CD14-positive monocyte (primary cell): Measurements from ENCODE around the gene COG2. TPM values are rescaled to one million over a fixed set of nuclear protein-coding genes. Genes with fewer than 3 reads are reported as not detected.

Source experiments
- DNase-seq, 3 donors: peaks; one replicate each; pipeline ENCODE4 v3.0.0-alpha.2; 2011 to 2022
- H2AFZ ChIP-seq: 2 replicates; pipeline ENCODE4 v1.6.0; 2012; ENCODE audit warnings: mild to moderate bottlenecking, low read depth, low read length, inconsistent platforms; ENCODE audit not compliant: insufficient read depth, poor library complexity, severe bottlenecking
- H3K27ac ChIP-seq, 2 donors: 1 replicate in 1 of 2; 2 replicates in 1 of 2; pipeline ENCODE4 v1.5.1; 2012 to 2013; ENCODE audit warnings: low read length in 2 of 2, control low read depth in 1 of 2, inconsistent platforms in 1 of 2, low read depth in 1 of 2, mild to moderate bottlenecking in 1 of 2
- H3K27me3 ChIP-seq, 2 donors: one replicate each; pipeline versions ENCODE4 v1.6.0 to v1.6.1; 2011 to 2013; ENCODE audit warnings: low read length in 2 of 2; ENCODE audit not compliant: control insufficient read depth in 2 of 2, insufficient read depth in 2 of 2
- H3K36me3 ChIP-seq, 2 donors: replicated peaks in 1 of 2; 1 replicate in 1 of 2; 2 replicates in 1 of 2; pipeline versions ENCODE4 v1.5.1 to v1.6.1; 2012 to 2013; ENCODE audit warnings: low read length in 2 of 2, control low read depth in 1 of 2, inconsistent platforms in 1 of 2, mild to moderate bottlenecking in 1 of 2; ENCODE audit not compliant: insufficient read depth in 2 of 2, control insufficient read depth in 1 of 2
- H3K4me1 ChIP-seq, 2 donors: 1 replicate in 1 of 2; 2 replicates in 1 of 2; pipeline versions ENCODE4 v1.5.1 to v1.6.1; 2012 to 2013; ENCODE audit warnings: low read length in 2 of 2, control low read depth in 1 of 2, inconsistent platforms in 1 of 2, mild to moderate bottlenecking in 1 of 2, moderate library complexity in 1 of 2; ENCODE audit not compliant: insufficient read depth in 2 of 2, control insufficient read depth in 1 of 2
- H3K4me2 ChIP-seq: replicated peaks from 2 replicates; pipeline ENCODE3; 2012; ENCODE audit warnings: low read length, moderate library complexity, mild to moderate bottlenecking; ENCODE audit not compliant: poor library complexity, severe bottlenecking; ENCODE audit errors: extremely low read depth
- H3K4me3 ChIP-seq, 3 experiments: fragments of 200-600 bp in 1 of 3; sonication (generic) in 1 of 3; replicated peaks in 1 of 3; 1 replicate in 2 of 3; 2 replicates in 1 of 3; pipeline ENCODE4 v1.5.1; 2011 to 2013; ENCODE audit warnings: low read length in 3 of 3, mild to moderate bottlenecking in 3 of 3, control low read depth in 2 of 3, low read depth in 2 of 3, inconsistent platforms in 1 of 3, moderate library complexity in 1 of 3
- H3K79me2 ChIP-seq: 2 replicates; pipeline ENCODE4 v1.6.0; 2012; ENCODE audit warnings: mild to moderate bottlenecking, control low read depth, inconsistent platforms, low read length, moderate library complexity; ENCODE audit not compliant: insufficient read depth
- H3K9ac ChIP-seq: 2 replicates; pipeline ENCODE4 v1.6.0; 2017; ENCODE audit warnings: low read length, mild to moderate bottlenecking; ENCODE audit not compliant: insufficient read depth, poor library complexity, severe bottlenecking
- H3K9me3 ChIP-seq, 2 donors: replicated peaks in 1 of 2; 1 replicate in 1 of 2; 2 replicates in 1 of 2; pipeline versions ENCODE4 v1.5.1 to v1.6.1; 2012 to 2013; ENCODE audit warnings: low read length in 2 of 2, control low read depth in 1 of 2; ENCODE audit not compliant: control insufficient read depth in 1 of 2, insufficient read depth in 1 of 2
- H4K20me1 ChIP-seq: 2 replicates; pipeline ENCODE4 v1.6.0; 2012; ENCODE audit warnings: mild to moderate bottlenecking, low read length, control low read depth, moderate library complexity; ENCODE audit not compliant: insufficient read depth
- H3K27ac Mint-ChIP-seq, 7 donors: one replicate each; pipeline ENCODE4 v1.8.0; 2020; ENCODE audit warnings: mild to moderate bottlenecking in 7 of 7, mixed read lengths in 7 of 7, moderate library complexity in 6 of 7, inconsistent platforms in 2 of 7
- H3K27me3 Mint-ChIP-seq, 3 donors: one replicate each; pipeline ENCODE4 v1.8.0; 2021 to 2022; ENCODE audit warnings: low read depth in 3 of 3, mild to moderate bottlenecking in 3 of 3, mixed read lengths in 3 of 3, moderate library complexity in 3 of 3, inconsistent platforms in 1 of 3
- H3K36me3 Mint-ChIP-seq, 2 donors: one replicate each; pipeline ENCODE4 v1.8.0; 2020; ENCODE audit warnings: mixed read lengths in 2 of 2, inconsistent platforms in 1 of 2, mild to moderate bottlenecking in 1 of 2
- H3K4me1 Mint-ChIP-seq: one replicate; pipeline ENCODE4 v1.8.0; 2020; ENCODE audit warnings: mild to moderate bottlenecking, mixed read lengths
- H3K4me3 Mint-ChIP-seq, 2 donors: one replicate each; pipeline ENCODE4 v1.8.0; 2020; ENCODE audit warnings: mild to moderate bottlenecking in 2 of 2, mixed read lengths in 2 of 2, moderate library complexity in 1 of 2
- H3K9me3 Mint-ChIP-seq, 7 donors: one replicate each; pipeline ENCODE4 v1.8.0; 2020 to 2022; ENCODE audit warnings: mixed read lengths in 7 of 7, mild to moderate bottlenecking in 6 of 7, moderate library complexity in 6 of 7, inconsistent platforms in 2 of 7
- WGBS: methylation state at CpG from one replicate; pipeline ENCODE4 v1.1.5; 2013; ENCODE audit warnings: missing lambda C conversion rate; ENCODE audit not compliant: insufficient coverage; 5-methylcytosine and 5-hydroxymethylcytosine counted together
- intact Hi-C, 2 donors: fragments of 100-400 bp; cut with micrococcal nuclease; formaldehyde crosslinking; loops; one replicate each; pipeline versions ENCODE4 v1.15.0 to v1.15.1; 2023
- polyA plus RNA-seq, 3 donors: library from polyadenylated mRNA; depleted of rRNA in 1 of 3; unstranded in 2 of 3; stranded (reverse) in 1 of 3; fragments of 300-500 nt in 2 of 3; fragments of >200 nt in 1 of 3; fragmentation: Illumina TruSeq in 2 of 3; gene quantifications; 1 replicate in 2 of 3; 2 replicates in 1 of 3; pipeline ENCODE4 v1.2.3, GENCODE V29; 2012 to 2021
- TF ChIP-seq, protein P1 (sequence below): fragments of 200-600 bp; IDR thresholded peaks from one replicate; pipeline ENCODE4 v1.8.0; 2022; ENCODE audit warnings: antibody characterized with exemption, mild to moderate bottlenecking

Gene COG2
- polyA plus RNA-seq, 3 donors, result 16.7 to 30.4 (median 24.7) TPM

DNA sequence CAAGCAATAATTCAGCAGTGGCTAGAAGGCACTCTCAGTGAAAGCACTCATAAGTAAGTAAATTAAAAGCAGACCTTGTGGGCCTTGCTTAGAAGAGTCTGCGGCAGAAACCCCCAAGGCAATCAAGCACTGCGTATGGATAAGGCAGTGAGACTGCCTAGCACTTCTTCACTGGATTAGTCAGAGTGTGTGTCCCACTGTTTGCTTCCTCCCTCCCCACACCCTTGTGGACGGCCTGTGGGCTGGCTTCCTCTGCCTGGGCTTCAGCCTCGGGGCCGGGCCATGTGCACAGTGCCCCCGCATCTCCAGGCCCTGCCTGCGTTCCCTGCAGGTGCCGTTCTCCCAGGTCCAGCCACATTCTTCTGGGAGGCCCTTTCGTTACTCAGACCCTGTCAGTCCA, 47.8 kb downstream of the COG2 start:
- intact Hi-C loops, result no loop called here
- no peak overlapping the region for H3K4me2 ChIP-seq
- Mint-ChIP-seq H3K27ac (no peak overlapping the region), H3K27me3 (no peaks in the 10 kb centered on the region), H3K36me3 (peaks cover 85 to 90% of the 10 kb centered on the region in 2 donors), H3K9me3 (no peaks in the 10 kb centered on the region), H3K4me3 (no peak overlapping the region), H3K4me1 (no peaks in the 10 kb centered on the region)
- no peaks in the 10 kb centered on the region for H4K20me1 ChIP-seq
- no peaks in the 10 kb centered on the region for H3K9me3 ChIP-seq
- no peak overlapping the region for H3K27ac ChIP-seq
- TF ChIP-seq, protein P1, sequence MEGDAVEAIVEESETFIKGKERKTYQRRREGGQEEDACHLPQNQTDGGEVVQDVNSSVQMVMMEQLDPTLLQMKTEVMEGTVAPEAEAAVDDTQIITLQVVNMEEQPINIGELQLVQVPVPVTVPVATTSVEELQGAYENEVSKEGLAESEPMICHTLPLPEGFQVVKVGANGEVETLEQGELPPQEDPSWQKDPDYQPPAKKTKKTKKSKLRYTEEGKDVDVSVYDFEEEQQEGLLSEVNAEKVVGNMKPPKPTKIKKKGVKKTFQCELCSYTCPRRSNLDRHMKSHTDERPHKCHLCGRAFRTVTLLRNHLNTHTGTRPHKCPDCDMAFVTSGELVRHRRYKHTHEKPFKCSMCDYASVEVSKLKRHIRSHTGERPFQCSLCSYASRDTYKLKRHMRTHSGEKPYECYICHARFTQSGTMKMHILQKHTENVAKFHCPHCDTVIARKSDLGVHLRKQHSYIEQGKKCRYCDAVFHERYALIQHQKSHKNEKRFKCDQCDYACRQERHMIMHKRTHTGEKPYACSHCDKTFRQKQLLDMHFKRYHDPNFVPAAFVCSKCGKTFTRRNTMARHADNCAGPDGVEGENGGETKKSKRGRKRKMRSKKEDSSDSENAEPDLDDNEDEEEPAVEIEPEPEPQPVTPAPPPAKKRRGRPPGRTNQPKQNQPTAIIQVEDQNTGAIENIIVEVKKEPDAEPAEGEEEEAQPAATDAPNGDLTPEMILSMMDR, result no peak
- no peaks in the 10 kb centered on the region for H3K79me2 ChIP-seq
- H3K9ac ChIP-seq, result no peak overlapping the region
- peaks cover 93 to 96% of the 10 kb centered on the region in 2 donors for H3K36me3 ChIP-seq
- WGBS, result 93% methylated on average over 3 of the region's 9 CpGs
- H3K4me3 ChIP-seq, result no peak overlapping the region
- H3K27me3 ChIP-seq, result no peaks in the 10 kb centered on the region
- H2AFZ ChIP-seq, result no peak overlapping the region
- DNase-seq, result no peak
- no peaks in the 10 kb centered on the region for H3K4me1 ChIP-seq

DNA sequence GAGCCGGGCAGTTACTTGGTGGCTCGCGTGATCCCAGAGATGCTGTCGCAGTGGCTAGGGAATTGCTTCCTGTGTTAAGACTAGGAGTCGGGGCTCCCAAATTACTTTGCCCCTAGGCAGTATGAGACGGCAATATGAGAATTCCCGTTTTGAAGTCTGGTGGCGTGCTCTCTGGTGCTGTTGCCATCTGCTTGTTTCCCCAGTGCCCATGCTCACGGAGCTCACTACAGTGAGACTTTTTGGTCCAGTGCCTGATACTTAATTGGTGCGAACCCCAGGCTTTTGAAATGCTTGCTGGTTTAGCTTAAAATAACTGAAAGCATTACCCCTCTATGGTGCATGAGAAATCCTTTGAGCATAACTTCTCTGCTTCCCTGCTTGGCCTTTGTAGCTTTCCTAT, 49.3 kb downstream of the COG2 start:
- H3K27ac Mint-ChIP-seq, result no peak overlapping the region

More for the DNA sequence above, 49.3 kb downstream of the COG2 start:
- Histone ChIP-seq H4K20me1 (no peaks in the 10 kb centered on the region), H3K9ac (no peak overlapping the region), H3K9me3 (no peaks in the 10 kb centered on the region), H2AFZ (no peak overlapping the region), H3K4me2 (no peak overlapping the region), H3K36me3 (peaks cover 78 to 81% of the 10 kb centered on the region in 2 donors), H3K4me1 (no peaks in the 10 kb centered on the region), H3K27me3 (no peaks in the 10 kb centered on the region), H3K27ac (no peak overlapping the region), H3K79me2 (no peaks in the 10 kb centered on the region), H3K4me3 (no peak overlapping the region)
- 99% methylated on average over 9 of the region's 10 CpGs for WGBS
- H3K9me3 Mint-ChIP-seq, result no peaks in the 10 kb centered on the region
- TF ChIP-seq, protein P1, result no peak
- DNase-seq, result no peak
- peaks cover 70 to 76% of the 10 kb centered on the region in 2 donors for H3K36me3 Mint-ChIP-seq
- no peaks in the 10 kb centered on the region for H3K4me1 Mint-ChIP-seq
- H3K4me3 Mint-ChIP-seq, result no peak overlapping the region
- intact Hi-C loops, result no loop called here
- no peaks in the 10 kb centered on the region for H3K27me3 Mint-ChIP-seq
